Glutamatergic neuron (in vitro differentiated cells): ENCODE measurements around the gene CMKLR1. TPM values are rescaled to one million over a fixed set of nuclear protein-coding genes. Genes with fewer than 3 reads are reported as not detected.

ENCODE experiments used
- DNase-seq: peaks from one replicate; pipeline ENCODE4 v3.0.0; 2022
- H3K27ac Mint-ChIP-seq: one replicate; pipeline ENCODE4 v1.8.0; 2020; ENCODE audit warnings: mild to moderate bottlenecking, mixed read lengths, inconsistent platforms; ENCODE audit not compliant: unreplicated experiment
- H3K27me3 Mint-ChIP-seq: one replicate; pipeline ENCODE4 v1.8.0; 2020; ENCODE audit warnings: mild to moderate bottlenecking, moderate library complexity, mixed read lengths, inconsistent platforms; ENCODE audit not compliant: unreplicated experiment
- H3K36me3 Mint-ChIP-seq: one replicate; pipeline ENCODE4 v1.8.0; 2020; ENCODE audit warnings: mild to moderate bottlenecking, mixed read lengths, inconsistent platforms; ENCODE audit not compliant: unreplicated experiment
- H3K4me1 Mint-ChIP-seq: one replicate; pipeline ENCODE4 v1.8.0; 2020; ENCODE audit warnings: mild to moderate bottlenecking, low read depth, mixed read lengths, inconsistent platforms; ENCODE audit not compliant: unreplicated experiment
- H3K4me3 Mint-ChIP-seq: one replicate; pipeline ENCODE4 v1.8.0; 2020; ENCODE audit warnings: mild to moderate bottlenecking, mixed read lengths, inconsistent platforms; ENCODE audit not compliant: unreplicated experiment
- H3K9me3 Mint-ChIP-seq: one replicate; pipeline ENCODE4 v1.8.0; 2020; ENCODE audit warnings: mild to moderate bottlenecking, moderate library complexity, mixed read lengths, inconsistent platforms; ENCODE audit not compliant: unreplicated experiment
- total RNA-seq: library from RNA; stranded (reverse); fragmentation: NEBNext Ultra II Directional; extraction: Animal tissue kit (Norgen Biotek cat#: 25700); gene quantifications from one replicate; pipeline ENCODE4 v1.2.1, GENCODE V29; 2021; ENCODE audit not compliant: unreplicated experiment
- TF ChIP-seq, protein P1 (sequence below): fragments of 200-600 bp; sonication (generic); IDR thresholded peaks from one replicate; pipeline ENCODE4 v1.5.0; 2021; ENCODE audit not compliant: partially characterized antibody, unreplicated experiment

Gene CMKLR1
- total RNA-seq, 1 donor from 2014 or later: not detected

DNA sequence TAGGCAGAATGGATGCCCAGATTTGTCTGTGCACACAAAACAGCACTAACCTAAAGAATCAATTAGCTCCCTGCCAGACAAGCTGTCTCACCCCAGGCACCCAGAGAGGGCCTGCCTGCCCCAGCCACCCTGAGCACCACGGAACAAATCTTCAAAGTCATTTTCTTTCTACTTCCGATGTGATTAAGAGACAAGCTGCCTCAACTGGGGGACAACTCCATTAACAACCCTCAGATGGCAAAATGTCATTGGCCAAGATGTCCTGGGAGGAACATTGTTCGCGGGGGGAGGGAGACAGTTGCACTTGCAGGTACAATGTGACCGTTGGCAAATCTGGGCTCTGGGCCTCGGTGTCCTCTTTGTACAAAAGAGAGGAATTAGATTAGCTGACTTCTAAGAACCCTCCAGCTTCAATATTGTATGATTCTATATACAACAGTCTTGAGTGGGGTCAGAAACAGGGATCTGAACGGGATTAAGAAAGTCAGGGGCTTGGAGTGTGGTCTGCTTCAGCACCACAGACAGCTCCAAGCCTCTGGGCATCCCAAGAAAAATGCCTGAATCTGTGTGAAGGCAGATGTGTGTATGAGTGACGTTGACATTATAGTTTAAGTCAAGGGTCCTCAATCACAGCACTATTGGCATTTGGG, 42.8 kb upstream of the CMKLR1 start:
- peaks cover 7% of the 10 kb centered on the region for H3K9me3 Mint-ChIP-seq
- no peaks in the 10 kb centered on the region for H3K27me3 Mint-ChIP-seq
- no peak overlapping the region for H3K27ac Mint-ChIP-seq
- peaks cover 17% of the 10 kb centered on the region for H3K36me3 Mint-ChIP-seq
- DNase-seq: no peak
- H3K4me3 Mint-ChIP-seq: no peak overlapping the region
- H3K4me1 Mint-ChIP-seq: peaks cover 12% of the 10 kb centered on the region
- TF ChIP-seq, protein P1, sequence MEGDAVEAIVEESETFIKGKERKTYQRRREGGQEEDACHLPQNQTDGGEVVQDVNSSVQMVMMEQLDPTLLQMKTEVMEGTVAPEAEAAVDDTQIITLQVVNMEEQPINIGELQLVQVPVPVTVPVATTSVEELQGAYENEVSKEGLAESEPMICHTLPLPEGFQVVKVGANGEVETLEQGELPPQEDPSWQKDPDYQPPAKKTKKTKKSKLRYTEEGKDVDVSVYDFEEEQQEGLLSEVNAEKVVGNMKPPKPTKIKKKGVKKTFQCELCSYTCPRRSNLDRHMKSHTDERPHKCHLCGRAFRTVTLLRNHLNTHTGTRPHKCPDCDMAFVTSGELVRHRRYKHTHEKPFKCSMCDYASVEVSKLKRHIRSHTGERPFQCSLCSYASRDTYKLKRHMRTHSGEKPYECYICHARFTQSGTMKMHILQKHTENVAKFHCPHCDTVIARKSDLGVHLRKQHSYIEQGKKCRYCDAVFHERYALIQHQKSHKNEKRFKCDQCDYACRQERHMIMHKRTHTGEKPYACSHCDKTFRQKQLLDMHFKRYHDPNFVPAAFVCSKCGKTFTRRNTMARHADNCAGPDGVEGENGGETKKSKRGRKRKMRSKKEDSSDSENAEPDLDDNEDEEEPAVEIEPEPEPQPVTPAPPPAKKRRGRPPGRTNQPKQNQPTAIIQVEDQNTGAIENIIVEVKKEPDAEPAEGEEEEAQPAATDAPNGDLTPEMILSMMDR: no peak

DNA sequence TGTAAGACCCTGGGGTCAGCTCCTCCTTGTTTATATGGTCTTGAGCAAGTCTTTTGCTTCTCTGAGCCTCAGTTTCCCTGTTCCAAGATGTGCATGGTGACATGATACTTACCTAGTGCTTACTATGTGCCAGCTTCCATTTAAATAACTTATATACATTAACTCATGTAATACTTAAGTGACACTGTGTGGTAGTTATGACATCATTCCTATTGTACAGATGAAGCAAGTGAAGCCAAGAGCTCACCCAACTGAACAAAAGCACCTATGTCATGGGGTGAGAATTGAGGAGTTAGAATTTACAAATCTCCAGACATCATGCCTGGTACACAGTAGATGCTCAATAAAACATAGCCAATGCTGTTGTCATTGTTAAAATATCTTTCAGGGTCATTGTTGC, 41.3 kb upstream of the CMKLR1 start:
- H3K27ac Mint-ChIP-seq: no peak overlapping the region

DNA sequence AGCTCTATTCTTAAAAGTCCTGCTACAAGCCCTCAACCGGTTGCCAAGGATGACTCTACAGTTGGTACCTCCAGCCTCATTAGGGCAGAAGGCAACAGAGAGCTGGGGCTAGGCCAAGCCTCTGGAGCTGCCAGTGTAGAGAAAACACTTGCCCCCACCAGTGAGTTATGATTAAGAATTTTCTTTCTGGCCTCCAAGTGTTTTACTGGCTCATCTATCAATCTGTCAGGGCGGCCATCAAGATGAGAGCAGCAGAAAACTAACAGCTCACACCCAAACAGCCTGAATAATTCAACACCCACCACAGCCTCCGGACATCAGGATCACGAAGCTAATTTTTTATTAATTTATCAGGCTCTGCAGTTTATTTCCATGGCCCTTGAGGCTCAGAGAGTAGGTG, 40.7 kb upstream of the CMKLR1 start:
- no peak for DNase-seq
- H3K4me1 Mint-ChIP-seq: peaks cover 2% of the 10 kb centered on the region
- no peak overlapping the region for H3K27ac Mint-ChIP-seq
- H3K9me3 Mint-ChIP-seq: peaks cover 7% of the 10 kb centered on the region
- peaks cover 2% of the 10 kb centered on the region for H3K27me3 Mint-ChIP-seq
- no peak overlapping the region for H3K4me3 Mint-ChIP-seq
- TF ChIP-seq, protein P1: no peak
- peaks cover 16% of the 10 kb centered on the region for H3K36me3 Mint-ChIP-seq

More for the DNA sequence above, 41.3 kb upstream of the CMKLR1 start:
- Mint-ChIP-seq H3K4me1 (peaks cover 4% of the 10 kb centered on the region), H3K36me3 (peaks cover 22% of the 10 kb centered on the region), H3K27me3 (peaks cover 2% of the 10 kb centered on the region), H3K4me3 (no peak overlapping the region), H3K9me3 (peaks cover 9% of the 10 kb centered on the region)
- no peak for DNase-seq
- TF ChIP-seq, protein P1: no peak

DNA sequence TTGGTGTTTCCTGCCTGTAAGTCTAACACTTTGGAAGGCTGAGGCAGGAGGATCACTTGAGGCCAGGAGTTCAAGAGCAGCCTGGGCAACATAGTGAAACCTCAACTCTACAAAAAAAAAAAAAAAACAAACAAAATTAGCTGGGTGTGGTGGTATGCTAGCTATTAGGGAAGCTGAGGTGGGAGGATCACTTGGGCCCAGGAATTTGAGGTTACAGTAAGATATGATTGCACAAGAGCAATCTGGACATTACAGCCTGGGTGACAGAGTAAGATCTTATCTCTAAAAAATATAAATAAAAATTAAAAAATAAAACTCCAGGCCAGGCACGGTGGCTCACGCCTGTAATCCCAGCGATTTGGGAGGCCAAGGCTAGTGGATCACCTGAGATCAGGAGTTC, 39.8 kb upstream of the CMKLR1 start:
- Mint-ChIP-seq H3K36me3 (peaks cover 14% of the 10 kb centered on the region), H3K27me3 (peaks cover 2% of the 10 kb centered on the region), H3K27ac (no peak overlapping the region), H3K4me3 (no peak overlapping the region), H3K9me3 (peaks cover 4% of the 10 kb centered on the region), H3K4me1 (peaks cover 2% of the 10 kb centered on the region)
- TF ChIP-seq, protein P1: no peak
- DNase-seq: no peak

DNA sequence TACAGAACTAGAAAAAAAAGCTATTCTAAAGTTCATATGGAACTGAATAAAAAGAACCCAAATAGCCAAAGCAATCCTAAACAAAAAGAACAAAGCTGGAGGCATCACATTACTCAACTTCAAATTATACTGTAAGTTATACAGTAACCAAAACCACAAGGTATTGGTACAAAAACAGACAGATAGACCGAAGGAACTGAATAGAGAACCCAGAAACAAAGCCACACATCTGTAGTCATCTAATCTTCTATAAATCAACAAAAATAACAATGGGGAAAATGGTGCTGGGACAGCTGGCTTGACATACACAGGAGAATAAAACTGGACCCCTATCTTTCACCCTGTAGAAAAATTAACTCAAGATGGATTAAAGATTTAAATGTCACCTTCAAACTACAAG, 38.1 kb upstream of the CMKLR1 start:
- TF ChIP-seq, protein P1: no peak
- H3K4me3 Mint-ChIP-seq: no peak overlapping the region
- peaks cover 2% of the 10 kb centered on the region for H3K27me3 Mint-ChIP-seq
- peaks cover 2% of the 10 kb centered on the region for H3K4me1 Mint-ChIP-seq
- peaks cover 4% of the 10 kb centered on the region for H3K9me3 Mint-ChIP-seq
- peaks cover 20% of the 10 kb centered on the region for H3K36me3 Mint-ChIP-seq
- no peak for DNase-seq
- no peak overlapping the region for H3K27ac Mint-ChIP-seq
